Type B pancreatic cell (in vitro differentiated cells): Measurements from ENCODE around the gene RPS14. TPM values are rescaled to one million over a fixed set of nuclear protein-coding genes. Genes with fewer than 3 reads are reported as not detected.
A peak's percentile ranks its signal among the peaks of the same experiment; 100 is the strongest.

Experiments
- DNase-seq: peaks from one replicate; pipeline ENCODE4 v3.0.0; 2021; ENCODE audit warnings: mixed read lengths; ENCODE audit not compliant: unreplicated experiment; ENCODE audit errors: extremely low spot score
- H3K27ac Mint-ChIP-seq: 2 replicates; pipeline ENCODE4 v1.8.0; 2021; ENCODE audit warnings: mild to moderate bottlenecking, mixed read lengths
- H3K27me3 Mint-ChIP-seq: 2 replicates; pipeline ENCODE4 v1.8.0; 2021; ENCODE audit warnings: mixed read lengths
- H3K36me3 Mint-ChIP-seq: 2 replicates; pipeline ENCODE4 v1.8.0; 2021; ENCODE audit warnings: mixed read lengths
- H3K4me1 Mint-ChIP-seq: one replicate; pipeline ENCODE4 v1.8.0; 2021; ENCODE audit warnings: mixed read lengths; ENCODE audit not compliant: unreplicated experiment
- H3K4me3 Mint-ChIP-seq: 2 replicates; pipeline ENCODE4 v1.8.0; 2021; ENCODE audit warnings: mild to moderate bottlenecking, mixed read lengths
- H3K9me3 Mint-ChIP-seq: 2 replicates; pipeline ENCODE4 v1.8.0; 2021; ENCODE audit warnings: mixed read lengths
- total RNA-seq: library from RNA; stranded (reverse); gene quantifications from 2 replicates; pipeline ENCODE4 v1.2.1, GENCODE V29; 2021; ENCODE audit warnings: low replicate concordance
- TF ChIP-seq, protein P1 (sequence below): fragments of 200-600 bp; sonication (generic); conservative IDR thresholded peaks from 2 replicates; pipeline ENCODE4 v1.5.0; 2021; ENCODE audit warnings: antibody characterized with exemption, mild to moderate bottlenecking

Gene RPS14
- total RNA-seq, 1 donor from 2014 or later = 2,469 TPM

- DNase-seq = no peak
- Mint-ChIP-seq H3K4me3 (no peak overlapping the region), H3K9me3 (no peaks in the 10 kb centered on the region), H3K36me3 (peaks cover 36% of the 10 kb centered on the region), H3K27me3 (no peaks in the 10 kb centered on the region), H3K27ac (peak overlapping the region; percentile 46), H3K4me1 (peaks cover 12% of the 10 kb centered on the region)
- TF ChIP-seq, protein P1, sequence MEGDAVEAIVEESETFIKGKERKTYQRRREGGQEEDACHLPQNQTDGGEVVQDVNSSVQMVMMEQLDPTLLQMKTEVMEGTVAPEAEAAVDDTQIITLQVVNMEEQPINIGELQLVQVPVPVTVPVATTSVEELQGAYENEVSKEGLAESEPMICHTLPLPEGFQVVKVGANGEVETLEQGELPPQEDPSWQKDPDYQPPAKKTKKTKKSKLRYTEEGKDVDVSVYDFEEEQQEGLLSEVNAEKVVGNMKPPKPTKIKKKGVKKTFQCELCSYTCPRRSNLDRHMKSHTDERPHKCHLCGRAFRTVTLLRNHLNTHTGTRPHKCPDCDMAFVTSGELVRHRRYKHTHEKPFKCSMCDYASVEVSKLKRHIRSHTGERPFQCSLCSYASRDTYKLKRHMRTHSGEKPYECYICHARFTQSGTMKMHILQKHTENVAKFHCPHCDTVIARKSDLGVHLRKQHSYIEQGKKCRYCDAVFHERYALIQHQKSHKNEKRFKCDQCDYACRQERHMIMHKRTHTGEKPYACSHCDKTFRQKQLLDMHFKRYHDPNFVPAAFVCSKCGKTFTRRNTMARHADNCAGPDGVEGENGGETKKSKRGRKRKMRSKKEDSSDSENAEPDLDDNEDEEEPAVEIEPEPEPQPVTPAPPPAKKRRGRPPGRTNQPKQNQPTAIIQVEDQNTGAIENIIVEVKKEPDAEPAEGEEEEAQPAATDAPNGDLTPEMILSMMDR = no peak
Measured at GRCh38 chr5:150442699-150443080, 6.8 kb downstream of the RPS14 start.

- TF ChIP-seq, protein P1 = no peak
- H3K9me3 Mint-ChIP-seq = no peaks in the 10 kb centered on the region
- peaks cover 6% of the 10 kb centered on the region for H3K4me1 Mint-ChIP-seq
- no peak for DNase-seq
- H3K4me3 Mint-ChIP-seq = no peak overlapping the region
- H3K27me3 Mint-ChIP-seq = no peaks in the 10 kb centered on the region
- H3K27ac Mint-ChIP-seq = peak overlapping the region; percentile 66
- peaks cover 30% of the 10 kb centered on the region for H3K36me3 Mint-ChIP-seq
Measured at GRCh38 chr5:150441813-150442698, 7.5 kb downstream of the RPS14 start.

- TF ChIP-seq, protein P1 = no peak
- peaks cover 7% of the 10 kb centered on the region for H3K4me1 Mint-ChIP-seq
- peaks cover 2% of the 10 kb centered on the region for H3K27me3 Mint-ChIP-seq
- H3K4me3 Mint-ChIP-seq = no peak overlapping the region
- peaks cover 21% of the 10 kb centered on the region for H3K36me3 Mint-ChIP-seq
- DNase-seq = no peak
- peak overlapping the region; percentile 66 for H3K27ac Mint-ChIP-seq
- H3K9me3 Mint-ChIP-seq = no peaks in the 10 kb centered on the region
Measured at GRCh38 chr5:150440948-150441812, 8.4 kb downstream of the RPS14 start.

DNA sequence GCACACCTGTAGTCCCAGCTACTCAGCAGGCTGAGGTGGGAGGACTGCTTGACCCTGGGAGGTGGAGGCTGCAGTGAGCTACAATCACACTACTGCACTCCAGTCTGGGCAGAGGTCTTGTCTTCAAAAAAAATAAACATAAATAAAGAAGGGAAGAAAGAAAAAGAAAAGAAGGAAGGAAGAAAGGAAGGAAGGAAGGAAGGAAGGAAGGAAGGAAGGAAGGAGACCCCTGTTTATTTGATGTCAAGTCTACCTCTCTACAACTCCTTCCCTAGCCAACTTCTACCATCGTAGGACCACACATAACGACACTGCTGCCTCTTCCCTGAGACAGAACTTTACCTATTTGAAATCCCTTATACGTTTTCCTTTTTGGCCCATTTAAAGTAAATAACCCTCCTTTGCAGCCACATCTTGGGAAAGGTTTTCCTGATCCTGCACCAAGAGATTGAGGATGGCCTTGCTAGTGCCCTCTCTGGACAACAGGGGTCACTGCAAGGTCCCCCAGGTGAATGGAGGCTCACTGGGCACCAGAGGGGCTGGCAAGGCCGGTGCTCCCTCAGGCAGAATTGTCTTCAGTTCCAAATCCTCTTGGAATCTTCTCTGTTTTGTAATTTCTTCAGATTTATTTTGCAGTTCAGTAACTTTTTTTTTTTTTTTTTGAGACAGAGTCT, 10.5 kb downstream of the RPS14 start:
- TF ChIP-seq, protein P1 = peak; percentile 69
- Mint-ChIP-seq H3K36me3 (peaks cover 12% of the 10 kb centered on the region), H3K4me3 (no peak overlapping the region), H3K27ac (no peak overlapping the region), H3K9me3 (no peaks in the 10 kb centered on the region), H3K4me1 (peaks cover 6% of the 10 kb centered on the region), H3K27me3 (peaks cover 3% of the 10 kb centered on the region)
- no peak for DNase-seq

DNA sequence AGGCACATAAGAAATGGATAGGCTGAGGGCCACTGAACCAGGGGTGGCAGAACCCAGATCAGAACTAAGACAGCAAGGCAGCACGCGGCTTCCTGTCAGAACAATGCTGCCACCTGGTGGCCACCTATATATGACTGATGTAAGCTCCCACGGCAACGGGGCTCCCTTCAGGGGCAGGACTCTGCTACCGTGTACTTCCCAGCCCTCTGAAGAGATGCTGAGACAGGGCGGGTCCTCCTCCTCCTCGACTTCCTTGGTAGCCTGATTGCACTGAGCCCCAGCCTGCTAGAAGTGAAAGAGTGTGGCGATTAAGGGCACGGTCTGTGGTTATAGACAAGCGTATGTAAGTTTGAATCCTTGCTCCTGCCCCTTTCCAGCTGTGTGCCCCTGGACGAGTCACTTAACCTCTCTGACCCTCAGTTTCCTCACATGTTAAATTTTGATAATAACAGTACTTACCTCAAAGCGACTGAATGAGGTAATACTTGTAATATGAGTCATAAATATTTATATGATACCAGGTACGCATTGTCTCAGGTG, 13.3 kb downstream of the RPS14 start:
- Mint-ChIP-seq H3K36me3 (no peaks in the 10 kb centered on the region), H3K27ac (peak overlapping the region; percentile 27), H3K9me3 (no peaks in the 10 kb centered on the region), H3K4me3 (no peak overlapping the region), H3K27me3 (peaks cover 3% of the 10 kb centered on the region), H3K4me1 (peaks cover 6% of the 10 kb centered on the region)
- TF ChIP-seq, protein P1 = peak; percentile 95
- peak; percentile 87 for DNase-seq
